HS-27A (cell line): ENCODE measurements around the gene CLEC11A.
"Not testable (repeated sequence)": the region's sequence is repeated elsewhere in the genome, so short reads cannot be mapped to it uniquely, and the experiment has no call there.

Experiments
- DNase-seq: peaks from one replicate; pipeline ENCODE4 v3.0.0-alpha.2; 2012; ENCODE audit warnings: low read depth, missing footprints

Gene CLEC11A

GRCh38 chr19:50721441-50722137 lies 1.6 kb upstream of the CLEC11A start:
- no peak for DNase-seq

GRCh38 chr19:50722201-50723013 lies 757 bp upstream of the CLEC11A start:
- DNase-seq = no peak

- no peak for DNase-seq
Observed at GRCh38 chr19:50723735-50724521, 764 bp downstream of the CLEC11A start.

GRCh38 chr19:50724522-50725217 lies 1.5 kb downstream of the CLEC11A start:
- DNase-seq = peak; percentile 98

GRCh38 chr19:50725218-50725910 lies 2.2 kb downstream of the CLEC11A start:
- peak; percentile 41 for DNase-seq

DNA sequence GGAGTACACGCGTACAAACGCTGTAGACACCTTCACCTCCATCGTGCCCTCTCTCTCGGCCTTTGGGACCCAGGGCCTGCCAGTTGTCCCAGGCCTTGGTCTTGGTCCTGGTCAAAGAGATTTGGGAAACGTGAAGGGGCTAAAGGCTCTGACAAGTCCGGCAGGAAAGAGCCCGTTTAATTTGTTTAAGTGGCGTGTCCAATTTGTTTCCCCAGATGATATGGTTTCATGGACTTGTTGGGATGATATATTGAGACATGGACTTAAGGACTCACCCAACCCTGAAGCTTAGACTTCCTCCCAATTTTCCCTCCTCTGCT lies 2.7 kb downstream of the CLEC11A start:
- no peak for DNase-seq

GRCh38 chr19:50728084-50728737 lies 5.0 kb downstream of the CLEC11A start:
- DNase-seq = no peak

DNA sequence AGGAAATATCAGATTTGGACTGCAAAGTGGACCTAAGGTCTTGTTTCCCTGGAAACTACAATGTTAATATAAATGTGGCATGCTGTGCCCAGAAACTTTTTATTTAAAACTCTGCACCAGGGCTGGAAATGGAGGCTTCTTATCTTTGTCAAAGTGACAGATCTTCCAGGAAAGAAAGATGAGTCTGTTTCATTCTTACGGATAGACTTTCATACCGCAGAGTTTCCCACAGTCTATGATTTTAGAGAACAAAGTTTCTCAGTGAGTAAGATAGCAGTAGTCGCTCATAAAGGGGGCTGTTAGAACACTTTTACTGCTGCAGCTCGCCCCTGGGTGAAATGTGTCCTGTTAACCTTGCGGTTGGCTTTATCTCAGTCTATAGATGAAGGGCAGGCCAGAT lies 6.7 kb downstream of the CLEC11A start:
- no peak for DNase-seq

DNA sequence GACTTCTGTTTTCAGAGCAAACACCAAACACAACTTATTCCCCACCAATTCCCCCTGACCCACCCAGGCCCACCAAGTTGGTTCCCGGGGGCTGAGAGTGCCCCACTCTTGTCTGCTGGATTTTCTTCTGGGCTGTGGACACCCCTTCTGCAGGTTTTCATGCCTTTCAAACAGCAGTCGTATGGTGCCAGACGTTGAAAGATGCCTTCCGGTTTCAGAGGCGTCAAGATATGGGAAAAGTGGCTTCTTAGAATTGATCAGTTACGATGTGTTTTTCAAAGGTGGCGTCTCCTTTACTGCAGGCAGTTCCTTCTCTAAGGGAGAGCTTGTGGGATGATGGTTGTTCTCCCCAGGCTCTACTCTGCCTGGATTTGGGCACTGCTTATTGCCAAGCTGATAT lies 12.7 kb downstream of the CLEC11A start:
- DNase-seq = no peak

DNA sequence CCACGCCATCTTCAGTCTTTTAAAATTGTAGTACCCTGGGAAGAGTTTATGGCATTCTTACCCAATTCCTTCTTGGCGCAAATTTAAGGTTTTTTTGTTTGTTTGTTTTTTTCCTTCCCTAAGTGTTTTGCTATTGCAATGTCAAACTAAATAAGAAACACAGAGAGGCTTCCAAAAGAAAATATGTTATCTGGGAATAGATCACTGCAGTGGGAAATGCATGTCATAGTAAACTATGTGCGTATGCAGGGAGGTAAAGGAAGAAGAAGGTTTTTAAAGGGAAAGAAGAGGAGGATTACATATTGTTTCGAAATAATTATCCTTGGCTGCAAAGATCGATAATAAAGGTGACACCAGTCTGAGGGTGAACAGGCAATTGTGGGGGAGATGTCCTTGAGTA lies 13.2 kb downstream of the CLEC11A start:
- no peak for DNase-seq

- no peak for DNase-seq
Observed at GRCh38 chr19:50739132-50739913, 16.2 kb downstream of the CLEC11A start.

GRCh38 chr19:50739914-50740426 lies 16.8 kb downstream of the CLEC11A start:
- no peak for DNase-seq

- no peak for DNase-seq
Observed at GRCh38 chr19:50741179-50741933, 18.2 kb downstream of the CLEC11A start.

DNA sequence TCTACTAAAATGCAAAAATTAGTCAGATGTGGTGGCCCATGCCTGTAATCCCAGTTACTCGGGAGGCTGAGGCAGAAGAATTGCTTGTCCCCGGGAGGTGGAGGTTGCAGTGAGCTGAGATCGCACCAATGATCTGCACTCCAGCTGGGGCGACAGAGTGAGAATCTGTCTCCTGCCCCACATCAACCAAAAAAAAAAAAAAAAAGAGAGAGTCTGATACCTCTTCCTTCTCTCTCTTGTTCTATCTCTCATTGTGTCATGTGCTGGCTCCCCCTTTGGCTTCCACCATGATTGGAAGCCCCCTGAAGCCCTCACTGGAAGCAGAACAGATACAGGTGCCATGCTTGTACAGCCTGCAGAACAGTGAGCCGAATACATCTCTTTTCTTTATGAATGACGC lies 20.4 kb downstream of the CLEC11A start:
- no peak for DNase-seq

GRCh38 chr19:50745221-50745620 lies 22.1 kb downstream of the CLEC11A start:
- no peak for DNase-seq

- DNase-seq = not testable (repeated sequence)
Observed at GRCh38 chr19:50747141-50747540, 24.0 kb downstream of the CLEC11A start.

GRCh38 chr19:50749490-50749889 lies 26.3 kb downstream of the CLEC11A start:
- no peak for DNase-seq

- no peak for DNase-seq
Observed at GRCh38 chr19:50750010-50750409, 26.8 kb downstream of the CLEC11A start.

GRCh38 chr19:50753879-50754278 lies 30.7 kb downstream of the CLEC11A start:
- DNase-seq = no peak
